Testis (tissue), 2 donors: ENCODE measurements around the gene APOBEC3H.

Source experiments
- POLR2A ChIP-seq: fragments of 450-650 bp; IDR thresholded peaks from one replicate; pipeline ENCODE4 v1.6.1; 2017; ENCODE audit warnings: antibody characterized with exemption, mild to moderate bottlenecking, moderate library complexity
- TF ChIP-seq, protein P1 (sequence below), 3 experiments: fragments of 450-650 bp in 2 of 3; fragments of 200-600 bp in 1 of 3; sonication (generic) in 1 of 3; IDR thresholded peaks; one replicate each; pipeline ENCODE4 v1.5.1; 2016 to 2019; ENCODE audit warnings: antibody characterized with exemption in 3 of 3, mild to moderate bottlenecking in 2 of 3, moderate library complexity in 1 of 3

DNA sequence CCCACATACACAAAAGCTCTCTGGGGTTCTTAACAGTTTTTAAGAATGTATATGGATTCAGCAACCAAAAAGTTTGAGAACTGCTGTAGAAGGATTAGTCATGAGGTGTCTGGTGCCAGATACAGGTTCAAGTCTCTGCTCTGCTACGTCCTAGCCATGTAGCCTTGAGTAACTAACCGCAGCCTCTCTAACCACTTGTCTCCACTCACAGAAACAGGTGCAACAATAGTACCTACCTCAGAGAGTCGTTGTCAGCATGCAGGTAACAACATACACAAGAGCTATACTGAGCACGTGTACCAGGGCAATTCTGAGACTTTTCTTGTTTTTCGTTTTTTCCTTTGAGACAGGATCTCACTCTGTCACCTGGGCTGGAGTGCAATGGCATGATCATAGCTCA lies 28.6 kb downstream of the APOBEC3H start:
- no peak for TF ChIP-seq POLR2A
- TF ChIP-seq, protein P1, sequence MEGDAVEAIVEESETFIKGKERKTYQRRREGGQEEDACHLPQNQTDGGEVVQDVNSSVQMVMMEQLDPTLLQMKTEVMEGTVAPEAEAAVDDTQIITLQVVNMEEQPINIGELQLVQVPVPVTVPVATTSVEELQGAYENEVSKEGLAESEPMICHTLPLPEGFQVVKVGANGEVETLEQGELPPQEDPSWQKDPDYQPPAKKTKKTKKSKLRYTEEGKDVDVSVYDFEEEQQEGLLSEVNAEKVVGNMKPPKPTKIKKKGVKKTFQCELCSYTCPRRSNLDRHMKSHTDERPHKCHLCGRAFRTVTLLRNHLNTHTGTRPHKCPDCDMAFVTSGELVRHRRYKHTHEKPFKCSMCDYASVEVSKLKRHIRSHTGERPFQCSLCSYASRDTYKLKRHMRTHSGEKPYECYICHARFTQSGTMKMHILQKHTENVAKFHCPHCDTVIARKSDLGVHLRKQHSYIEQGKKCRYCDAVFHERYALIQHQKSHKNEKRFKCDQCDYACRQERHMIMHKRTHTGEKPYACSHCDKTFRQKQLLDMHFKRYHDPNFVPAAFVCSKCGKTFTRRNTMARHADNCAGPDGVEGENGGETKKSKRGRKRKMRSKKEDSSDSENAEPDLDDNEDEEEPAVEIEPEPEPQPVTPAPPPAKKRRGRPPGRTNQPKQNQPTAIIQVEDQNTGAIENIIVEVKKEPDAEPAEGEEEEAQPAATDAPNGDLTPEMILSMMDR (IDR thresholded peaks at IDR 0.05), result no peak
